Measurements from ENCODE around the gene ATP11B. TPM values are rescaled to one million over a fixed set of nuclear protein-coding genes. Genes with fewer than 3 reads are reported as not detected.

Gene ATP11B
- total and polyA plus RNA-seq, 2 donors (not counting 1 experiment from before 2014, with no cell fraction given) = 34.9 to 77.8 TPM

GRCh38 chr3:182937293-182938051 lies 144.2 kb downstream of the ATP11B start:
- TF ChIP-seq CTCF (conservative IDR thresholded peaks at IDR 0.05 in 1 of 2, IDR thresholded peaks at IDR 0.05 in 1 of 2; ENCODE audit: low read depth in 1 of 2, low read length in 2 of 2) = no peak
- TF ChIP-seq EZH2 (IDR thresholded peaks at IDR 0.05; ENCODE audit: low read length, missing control alignments) = no peak
- H3K9me3 ChIP-seq (ENCODE audit: control insufficient read depth, insufficient read depth, low read depth, low read length) = no peaks in the 10 kb centered on the region
- no peak overlapping the region for H3K4me2 ChIP-seq (ENCODE audit: extremely low read depth, insufficient read depth, low read length)
- H4K20me1 ChIP-seq (ENCODE audit: control insufficient read depth, extremely low read depth, insufficient read depth, low read length) = no peaks in the 10 kb centered on the region
- DNase-seq (ENCODE audit: low read depth in 2 of 2) = no peak
- H3K27me3 ChIP-seq (ENCODE audit: control insufficient read depth, insufficient read depth, low read length) = no peaks in the 10 kb centered on the region
- H3K79me2 ChIP-seq (ENCODE audit: control insufficient read depth, insufficient read depth, low read length) = no peaks in the 10 kb centered on the region
- H3K27ac ChIP-seq (ENCODE audit: insufficient read depth, low read length) = no peak overlapping the region
- no peaks in the 10 kb centered on the region for H3K36me3 ChIP-seq (ENCODE audit: control insufficient read depth, insufficient read depth, low read length)
- no peak overlapping the region for H3K9ac ChIP-seq (ENCODE audit: insufficient read depth, low read length)
- H3K4me1 ChIP-seq (ENCODE audit: control insufficient read depth, extremely low read depth, insufficient read depth, low read length) = no peaks in the 10 kb centered on the region
- no peak overlapping the region for H3K4me3 ChIP-seq (replicated peaks in 1 of 4; ENCODE audit: control extremely low read depth in 1 of 4, insufficient read depth in 1 of 4, low read depth in 3 of 4, low read length in 4 of 4)
- no peak overlapping the region for H2AFZ ChIP-seq (ENCODE audit: low read length)

GRCh38 chr3:182940266-182940808 lies 147.0 kb downstream of the ATP11B start:
- Histone ChIP-seq H2AFZ (ENCODE audit: low read length) (no peak overlapping the region), H3K4me3 (replicated peaks in 1 of 4; ENCODE audit: control extremely low read depth in 1 of 4, insufficient read depth in 1 of 4, low read depth in 3 of 4, low read length in 4 of 4) (no peak overlapping the region), H3K27ac (ENCODE audit: insufficient read depth, low read length) (no peak overlapping the region), H4K20me1 (ENCODE audit: control insufficient read depth, extremely low read depth, insufficient read depth, low read length) (no peaks in the 10 kb centered on the region), H3K9ac (ENCODE audit: insufficient read depth, low read length) (no peak overlapping the region), H3K4me2 (ENCODE audit: extremely low read depth, insufficient read depth, low read length) (no peak overlapping the region), H3K9me3 (ENCODE audit: control insufficient read depth, insufficient read depth, low read depth, low read length) (no peaks in the 10 kb centered on the region), H3K79me2 (ENCODE audit: control insufficient read depth, insufficient read depth, low read length) (no peaks in the 10 kb centered on the region), H3K27me3 (ENCODE audit: control insufficient read depth, insufficient read depth, low read length) (no peaks in the 10 kb centered on the region), H3K4me1 (ENCODE audit: control insufficient read depth, extremely low read depth, insufficient read depth, low read length) (no peaks in the 10 kb centered on the region), H3K36me3 (ENCODE audit: control insufficient read depth, insufficient read depth, low read length) (no peaks in the 10 kb centered on the region)
- TF ChIP-seq EZH2 (IDR thresholded peaks at IDR 0.05; ENCODE audit: low read length, missing control alignments) (no peak), CTCF (conservative IDR thresholded peaks at IDR 0.05 in 1 of 2, IDR thresholded peaks at IDR 0.05 in 1 of 2; ENCODE audit: low read depth in 1 of 2, low read length in 2 of 2) (no peak)
- DNase-seq (ENCODE audit: low read depth in 2 of 2) = no peak

GRCh38 chr3:182941719-182942118 lies 148.4 kb downstream of the ATP11B start:
- Histone ChIP-seq H3K36me3 (ENCODE audit: control insufficient read depth, insufficient read depth, low read length) (no peaks in the 10 kb centered on the region), H3K9ac (ENCODE audit: insufficient read depth, low read length) (no peak overlapping the region), H2AFZ (ENCODE audit: low read length) (no peak overlapping the region), H3K27ac (ENCODE audit: insufficient read depth, low read length) (no peak overlapping the region), H3K4me1 (ENCODE audit: control insufficient read depth, extremely low read depth, insufficient read depth, low read length) (no peaks in the 10 kb centered on the region), H3K9me3 (ENCODE audit: control insufficient read depth, insufficient read depth, low read depth, low read length) (no peaks in the 10 kb centered on the region), H4K20me1 (ENCODE audit: control insufficient read depth, extremely low read depth, insufficient read depth, low read length) (no peaks in the 10 kb centered on the region), H3K4me3 (replicated peaks in 1 of 4; ENCODE audit: control extremely low read depth in 1 of 4, insufficient read depth in 1 of 4, low read depth in 3 of 4, low read length in 4 of 4) (no peak overlapping the region), H3K27me3 (ENCODE audit: control insufficient read depth, insufficient read depth, low read length) (no peaks in the 10 kb centered on the region), H3K4me2 (ENCODE audit: extremely low read depth, insufficient read depth, low read length) (no peak overlapping the region), H3K79me2 (ENCODE audit: control insufficient read depth, insufficient read depth, low read length) (no peaks in the 10 kb centered on the region)
- DNase-seq (ENCODE audit: low read depth in 2 of 2) = no peak
- no peak for TF ChIP-seq CTCF (conservative IDR thresholded peaks at IDR 0.05 in 1 of 2, IDR thresholded peaks at IDR 0.05 in 1 of 2; ENCODE audit: low read depth in 1 of 2, low read length in 2 of 2)
- TF ChIP-seq EZH2 (IDR thresholded peaks at IDR 0.05; ENCODE audit: low read length, missing control alignments) = no peak
